Measurements from ENCODE around the gene PLAA. TPM values are rescaled to one million over a fixed set of nuclear protein-coding genes. Genes with fewer than 3 reads are reported as not detected.
A peak's percentile ranks its signal among the peaks of the same experiment; 100 is the strongest.

PLAA gene
- total RNA-seq, 1 donor from 2014 or later, result 80.1 TPM

- Histone ChIP-seq H3K9me3 (ENCODE audit: low read depth) (no peaks in the 10 kb centered on the region), H3K79me2 (ENCODE audit: low read depth) (peaks cover 21% of the 10 kb centered on the region), H3K27me3 (no peaks in the 10 kb centered on the region), H3K4me1 (peaks cover 14% of the 10 kb centered on the region), H4K20me1 (ENCODE audit: low read depth) (no peaks in the 10 kb centered on the region), H2AFZ (replicated peaks) (no peak overlapping the region), H3K36me3 (no peaks in the 10 kb centered on the region), H3K27ac (no peak overlapping the region), H3K4me2 (no peak overlapping the region), H3K9ac (no peak overlapping the region), H3F3A (ENCODE audit: low read depth) (peaks cover 20% of the 10 kb centered on the region), H3K4me3 (no peak overlapping the region)
- TF ChIP-seq EZH2phosphoT487 (IDR thresholded peaks at IDR 0.05), result no peak
- TF ChIP-seq EZH2 (IDR thresholded peaks at IDR 0.05), result no peak
- TF ChIP-seq, protein P1, sequence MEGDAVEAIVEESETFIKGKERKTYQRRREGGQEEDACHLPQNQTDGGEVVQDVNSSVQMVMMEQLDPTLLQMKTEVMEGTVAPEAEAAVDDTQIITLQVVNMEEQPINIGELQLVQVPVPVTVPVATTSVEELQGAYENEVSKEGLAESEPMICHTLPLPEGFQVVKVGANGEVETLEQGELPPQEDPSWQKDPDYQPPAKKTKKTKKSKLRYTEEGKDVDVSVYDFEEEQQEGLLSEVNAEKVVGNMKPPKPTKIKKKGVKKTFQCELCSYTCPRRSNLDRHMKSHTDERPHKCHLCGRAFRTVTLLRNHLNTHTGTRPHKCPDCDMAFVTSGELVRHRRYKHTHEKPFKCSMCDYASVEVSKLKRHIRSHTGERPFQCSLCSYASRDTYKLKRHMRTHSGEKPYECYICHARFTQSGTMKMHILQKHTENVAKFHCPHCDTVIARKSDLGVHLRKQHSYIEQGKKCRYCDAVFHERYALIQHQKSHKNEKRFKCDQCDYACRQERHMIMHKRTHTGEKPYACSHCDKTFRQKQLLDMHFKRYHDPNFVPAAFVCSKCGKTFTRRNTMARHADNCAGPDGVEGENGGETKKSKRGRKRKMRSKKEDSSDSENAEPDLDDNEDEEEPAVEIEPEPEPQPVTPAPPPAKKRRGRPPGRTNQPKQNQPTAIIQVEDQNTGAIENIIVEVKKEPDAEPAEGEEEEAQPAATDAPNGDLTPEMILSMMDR (IDR thresholded peaks at IDR 0.05), result no peak
- Mint-ChIP-seq H3K4me1 (peaks cover 18% of the 10 kb centered on the region), H3K27me3 (ENCODE audit: insufficient read depth, low read depth) (peaks cover 3% of the 10 kb centered on the region), H3K27ac (no peak overlapping the region), H3K36me3 (no peaks in the 10 kb centered on the region), H3K4me3 (no peak overlapping the region), H3K9me3 (no peaks in the 10 kb centered on the region)
- no peak for DNase-seq (ENCODE audit: low spot score)
Measured at GRCh38 chr9:26950521-26950920, 3.5 kb upstream of the PLAA start.

DNA sequence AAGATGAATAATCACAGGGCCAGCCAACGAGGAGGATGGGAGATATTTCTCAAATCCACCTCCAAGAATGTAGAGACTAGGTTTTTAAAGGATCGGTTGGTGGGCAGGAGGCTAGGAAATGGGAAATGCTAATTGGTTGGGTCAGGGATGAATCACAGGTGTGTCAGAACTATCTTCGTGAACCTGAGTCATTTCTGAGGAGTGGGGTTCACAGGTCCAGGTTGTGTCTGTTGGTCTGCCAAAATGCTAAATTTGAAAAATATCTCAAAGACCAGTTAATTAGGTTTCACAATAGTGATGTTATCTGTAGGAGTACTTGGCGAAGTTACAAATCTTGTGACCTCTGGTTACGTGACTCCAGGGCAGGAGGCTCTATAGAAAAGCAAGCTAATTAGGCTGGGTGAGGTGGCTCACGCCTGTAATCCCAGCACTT, 2.6 kb upstream of the PLAA start:
- no peaks in the 10 kb centered on the region for H3K36me3 Mint-ChIP-seq
- no peak for DNase-seq (ENCODE audit: low spot score)
- peaks cover 16% of the 10 kb centered on the region for H3K4me1 Mint-ChIP-seq
- TF ChIP-seq EZH2phosphoT487 (IDR thresholded peaks at IDR 0.05), result no peak
- TF ChIP-seq, protein P1 (IDR thresholded peaks at IDR 0.05), result no peak
- TF ChIP-seq EZH2 (IDR thresholded peaks at IDR 0.05), result no peak
- no peak overlapping the region for H2AFZ ChIP-seq (replicated peaks)
- no peak overlapping the region for H3K27ac ChIP-seq
- peaks cover 17% of the 10 kb centered on the region for H3K4me1 ChIP-seq
- no peak overlapping the region for H3K4me3 ChIP-seq
- no peak overlapping the region for H3K4me2 ChIP-seq
- no peaks in the 10 kb centered on the region for H3K9me3 Mint-ChIP-seq
- no peak overlapping the region for H3K4me3 Mint-ChIP-seq
- H3K27me3 ChIP-seq, result no peaks in the 10 kb centered on the region
- no peaks in the 10 kb centered on the region for H3K9me3 ChIP-seq (ENCODE audit: low read depth)
- peaks cover 11% of the 10 kb centered on the region for H3F3A ChIP-seq (ENCODE audit: low read depth)
- H4K20me1 ChIP-seq (ENCODE audit: low read depth), result no peaks in the 10 kb centered on the region
- H3K27ac Mint-ChIP-seq, result no peak overlapping the region
- no peaks in the 10 kb centered on the region for H3K36me3 ChIP-seq
- H3K79me2 ChIP-seq (ENCODE audit: low read depth), result peaks cover 30% of the 10 kb centered on the region
- peaks cover 3% of the 10 kb centered on the region for H3K27me3 Mint-ChIP-seq (ENCODE audit: insufficient read depth, low read depth)
- H3K9ac ChIP-seq, result no peak overlapping the region

- TF ChIP-seq EZH2 (IDR thresholded peaks at IDR 0.05), result no peak
- TF ChIP-seq EZH2phosphoT487 (IDR thresholded peaks at IDR 0.05), result no peak
- TF ChIP-seq, protein P1 (IDR thresholded peaks at IDR 0.05), result no peak
- Histone ChIP-seq H3K4me3 (peak overlapping the region; percentile 85), H3K27me3 (no peaks in the 10 kb centered on the region), H2AFZ (replicated peaks) (peak overlapping the region; percentile 95), H3K4me1 (peaks cover 19% of the 10 kb centered on the region), H3K79me2 (ENCODE audit: low read depth) (peaks cover 49% of the 10 kb centered on the region), H3K27ac (peak overlapping the region; percentile 99), H3K36me3 (no peaks in the 10 kb centered on the region), H3K4me2 (peak overlapping the region; percentile 87), H3K9ac (peak overlapping the region; percentile 91), H3K9me3 (ENCODE audit: low read depth) (no peaks in the 10 kb centered on the region), H3F3A (ENCODE audit: low read depth) (peaks cover 10% of the 10 kb centered on the region), H4K20me1 (ENCODE audit: low read depth) (no peaks in the 10 kb centered on the region)
- Mint-ChIP-seq H3K27me3 (ENCODE audit: insufficient read depth, low read depth) (peaks cover 3% of the 10 kb centered on the region), H3K4me3 (peak overlapping the region; percentile 87), H3K36me3 (peaks cover 13% of the 10 kb centered on the region), H3K4me1 (peaks cover 16% of the 10 kb centered on the region), H3K27ac (peak overlapping the region; percentile 100), H3K9me3 (no peaks in the 10 kb centered on the region)
- DNase-seq (ENCODE audit: low spot score), result peak; percentile 15
Measured at GRCh38 chr9:26947736-26948135, 694 bp upstream of the PLAA start.
